ENCODE results near the gene BHLHE23. TPM values are rescaled to one million over a fixed set of nuclear protein-coding genes. Genes with fewer than 3 reads are reported as not detected.

BHLHE23 gene
- total and polyA plus RNA-seq, 2 donors from 2014 or later = not detected

- no peak for DNase-seq
- TF ChIP-seq CTCF (IDR thresholded peaks at IDR 0.05; ENCODE audit: borderline replicate concordance, extremely low read depth, insufficient read depth) = no peak
- no peaks in the 10 kb centered on the region for H3K36me3 ChIP-seq (ENCODE audit: control insufficient read depth in 2 of 3, insufficient read depth in 3 of 3, low read length in 3 of 3)
- intact Hi-C loops (cut with DNase I) = no loop called here
- FAIRE-seq = no peak
- H3K27ac ChIP-seq (ENCODE audit: low read depth in 2 of 2, low read length in 2 of 2) = no peak overlapping the region
- H3K9me3 ChIP-seq (ENCODE audit: control insufficient read depth in 2 of 3, insufficient read depth in 1 of 3, low read length in 3 of 3) = no peaks in the 10 kb centered on the region
- no peak overlapping the region for H3K9ac ChIP-seq (ENCODE audit: low read length in 3 of 3)
- H3K27me3 ChIP-seq (ENCODE audit: control insufficient read depth, insufficient read depth, low read length) = no peaks in the 10 kb centered on the region
- peaks cover 0 to 14% (median 0%) of the 10 kb centered on the region in 3 donors for H3K4me1 ChIP-seq (ENCODE audit: control insufficient read depth in 2 of 3, insufficient read depth in 2 of 3, low read depth in 1 of 3, low read length in 3 of 3)
- no peak overlapping the region for H3K4me3 ChIP-seq (ENCODE audit: low read length in 3 of 3)
These were observed 49.3 kb downstream of the BHLHE23 start for GRCh38 chr20:62957136-62958117.

- Histone ChIP-seq H3K9ac (ENCODE audit: low read length in 3 of 3) (no peak overlapping the region), H3K27me3 (ENCODE audit: control insufficient read depth, insufficient read depth, low read length) (no peaks in the 10 kb centered on the region), H3K27ac (ENCODE audit: low read depth in 2 of 2, low read length in 2 of 2) (no peak overlapping the region), H3K9me3 (ENCODE audit: control insufficient read depth in 2 of 3, insufficient read depth in 1 of 3, low read length in 3 of 3) (no peaks in the 10 kb centered on the region), H3K4me1 (ENCODE audit: control insufficient read depth in 2 of 3, insufficient read depth in 2 of 3, low read depth in 1 of 3, low read length in 3 of 3) (peaks cover 0 to 18% (median 0%) of the 10 kb centered on the region in 3 donors), H3K36me3 (ENCODE audit: control insufficient read depth in 2 of 3, insufficient read depth in 3 of 3, low read length in 3 of 3) (no peaks in the 10 kb centered on the region), H3K4me3 (ENCODE audit: low read length in 3 of 3) (no peak overlapping the region)
- intact Hi-C loops (cut with DNase I) = no loop called here
- no peak for FAIRE-seq
- no peak for DNase-seq
- TF ChIP-seq CTCF (IDR thresholded peaks at IDR 0.05; ENCODE audit: borderline replicate concordance, extremely low read depth, insufficient read depth) = no peak
These were observed 50.2 kb downstream of the BHLHE23 start for GRCh38 chr20:62956387-62957135.

Other genes with a start within 250 kb of the BHLHE23 start
- gene MRGBP, start 210.5 kb downstream of the BHLHE23 start, total RNA-seq = 7.6 TPM
- 9.0 TPM for gene MRGBP, start 210.5 kb downstream of the BHLHE23 start, polyA plus RNA-seq (ENCODE audit: insufficient read depth, low read depth, low replicate concordance)
- gene OGFR, start 202.1 kb downstream of the BHLHE23 start, total RNA-seq = 46.8 TPM
- gene OGFR, start 202.1 kb downstream of the BHLHE23 start, polyA plus RNA-seq (ENCODE audit: insufficient read depth, low read depth, low replicate concordance) = 33.7 TPM
- gene COL9A3, start 189.9 kb downstream of the BHLHE23 start, total RNA-seq = 4.3 TPM
- gene COL9A3, start 189.9 kb downstream of the BHLHE23 start, polyA plus RNA-seq (ENCODE audit: insufficient read depth, low read depth, low replicate concordance) = 2.3 TPM
- 11.5 TPM for gene TCFL5, start 145.1 kb downstream of the BHLHE23 start, total RNA-seq
- gene TCFL5, start 145.1 kb downstream of the BHLHE23 start, polyA plus RNA-seq (ENCODE audit: insufficient read depth, low read depth, low replicate concordance) = 6.1 TPM
- gene DIDO1, start 80.5 kb downstream of the BHLHE23 start, total RNA-seq = 67.9 TPM
- 23.0 TPM for gene DIDO1, start 80.5 kb downstream of the BHLHE23 start, polyA plus RNA-seq (ENCODE audit: insufficient read depth, low read depth, low replicate concordance)
- gene GID8, start 68.8 kb downstream of the BHLHE23 start, total RNA-seq = 37.3 TPM
- gene GID8, start 68.8 kb downstream of the BHLHE23 start, polyA plus RNA-seq (ENCODE audit: insufficient read depth, low read depth, low replicate concordance) = 16.4 TPM
- 9.5 TPM for gene SLC17A9, start 54.3 kb downstream of the BHLHE23 start, total RNA-seq
- 2.0 TPM for gene SLC17A9, start 54.3 kb downstream of the BHLHE23 start, polyA plus RNA-seq (ENCODE audit: insufficient read depth, low read depth, low replicate concordance)
- gene YTHDF1, start 209.2 kb upstream of the BHLHE23 start, total RNA-seq = 43.1 TPM
- gene YTHDF1, start 209.2 kb upstream of the BHLHE23 start, polyA plus RNA-seq (ENCODE audit: insufficient read depth, low read depth, low replicate concordance) = 21.9 TPM
- gene BIRC7, start 228.9 kb upstream of the BHLHE23 start, total RNA-seq = 4.0 TPM
- 0.30 TPM for gene BIRC7, start 228.9 kb upstream of the BHLHE23 start, polyA plus RNA-seq (ENCODE audit: insufficient read depth, low read depth, low replicate concordance)
- 29.7 TPM for gene NKAIN4, start 247.5 kb upstream of the BHLHE23 start, total RNA-seq
- gene NKAIN4, start 247.5 kb upstream of the BHLHE23 start, polyA plus RNA-seq (ENCODE audit: insufficient read depth, low read depth, low replicate concordance) = 107 TPM

Measured in kidney (tissue), 14 donors.